Measurements from ENCODE around the gene ORAI2.

The ORAI2 gene

DNA sequence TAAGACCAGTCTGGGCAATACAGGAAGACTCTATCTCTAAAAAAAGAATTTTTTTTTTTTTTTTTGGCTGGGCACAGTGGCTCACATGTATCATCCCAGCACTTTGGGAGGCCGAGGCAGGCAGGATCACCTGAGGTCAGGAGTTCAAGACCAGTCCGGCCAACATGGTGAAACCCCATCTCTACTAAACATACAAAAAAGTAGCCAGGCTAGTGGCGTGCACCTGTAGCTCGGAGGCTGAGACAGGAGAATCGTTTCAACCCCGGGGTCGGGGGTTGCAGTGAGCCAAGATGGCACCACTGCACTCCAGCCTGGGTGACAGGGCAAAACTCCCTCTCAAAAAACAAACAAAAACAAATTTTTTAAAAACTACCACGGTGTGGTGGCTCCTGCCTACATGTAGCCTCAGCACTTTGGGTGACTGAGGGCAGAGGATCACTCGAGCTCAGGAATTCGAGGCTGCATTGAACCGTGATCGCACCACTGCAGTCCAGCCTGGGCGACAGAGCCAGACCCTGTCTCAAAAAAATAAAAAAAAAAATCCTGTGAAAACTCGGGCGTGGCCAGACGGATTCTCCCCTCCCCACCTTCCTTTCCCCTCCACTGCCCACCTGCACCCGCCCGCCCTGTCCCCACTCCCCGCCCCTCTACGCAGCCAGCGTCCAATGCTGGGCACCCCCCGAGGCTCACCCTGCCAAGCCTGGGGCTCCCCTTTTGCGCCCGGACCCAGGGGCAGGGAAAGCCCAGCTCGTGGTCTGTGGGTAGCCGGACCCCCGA, 745 bp upstream of the ORAI2 start:
- TF ChIP-seq POLR2AphosphoS5 (IDR thresholded peaks at IDR 0.05; ENCODE audit: low read depth, low read length) (no peak), FOXP2 (optimal IDR thresholded peaks at IDR 0.05; ENCODE audit: borderline replicate concordance, extremely low read depth, extremely low read length, insufficient read depth) (no peak), SIN3A (IDR thresholded peaks at IDR 0.05; ENCODE audit: borderline replicate concordance, insufficient read depth, low read length) (no peak)

GRCh38 chr7:102434039-102434486, 688 bp downstream of the ORAI2 start:
- TF ChIP-seq TAF1 (IDR thresholded peaks at IDR 0.05; ENCODE audit: borderline replicate concordance, insufficient read depth, low read length) (no peak), POLR2AphosphoS5 (IDR thresholded peaks at IDR 0.05; ENCODE audit: low read depth, low read length) (no peak), FOXP2 (optimal IDR thresholded peaks at IDR 0.05; ENCODE audit: borderline replicate concordance, extremely low read depth, extremely low read length, insufficient read depth) (no peak), SIN3A (IDR thresholded peaks at IDR 0.05; ENCODE audit: borderline replicate concordance, insufficient read depth, low read length) (no peak)
- TF ChIP-seq, protein P1, sequence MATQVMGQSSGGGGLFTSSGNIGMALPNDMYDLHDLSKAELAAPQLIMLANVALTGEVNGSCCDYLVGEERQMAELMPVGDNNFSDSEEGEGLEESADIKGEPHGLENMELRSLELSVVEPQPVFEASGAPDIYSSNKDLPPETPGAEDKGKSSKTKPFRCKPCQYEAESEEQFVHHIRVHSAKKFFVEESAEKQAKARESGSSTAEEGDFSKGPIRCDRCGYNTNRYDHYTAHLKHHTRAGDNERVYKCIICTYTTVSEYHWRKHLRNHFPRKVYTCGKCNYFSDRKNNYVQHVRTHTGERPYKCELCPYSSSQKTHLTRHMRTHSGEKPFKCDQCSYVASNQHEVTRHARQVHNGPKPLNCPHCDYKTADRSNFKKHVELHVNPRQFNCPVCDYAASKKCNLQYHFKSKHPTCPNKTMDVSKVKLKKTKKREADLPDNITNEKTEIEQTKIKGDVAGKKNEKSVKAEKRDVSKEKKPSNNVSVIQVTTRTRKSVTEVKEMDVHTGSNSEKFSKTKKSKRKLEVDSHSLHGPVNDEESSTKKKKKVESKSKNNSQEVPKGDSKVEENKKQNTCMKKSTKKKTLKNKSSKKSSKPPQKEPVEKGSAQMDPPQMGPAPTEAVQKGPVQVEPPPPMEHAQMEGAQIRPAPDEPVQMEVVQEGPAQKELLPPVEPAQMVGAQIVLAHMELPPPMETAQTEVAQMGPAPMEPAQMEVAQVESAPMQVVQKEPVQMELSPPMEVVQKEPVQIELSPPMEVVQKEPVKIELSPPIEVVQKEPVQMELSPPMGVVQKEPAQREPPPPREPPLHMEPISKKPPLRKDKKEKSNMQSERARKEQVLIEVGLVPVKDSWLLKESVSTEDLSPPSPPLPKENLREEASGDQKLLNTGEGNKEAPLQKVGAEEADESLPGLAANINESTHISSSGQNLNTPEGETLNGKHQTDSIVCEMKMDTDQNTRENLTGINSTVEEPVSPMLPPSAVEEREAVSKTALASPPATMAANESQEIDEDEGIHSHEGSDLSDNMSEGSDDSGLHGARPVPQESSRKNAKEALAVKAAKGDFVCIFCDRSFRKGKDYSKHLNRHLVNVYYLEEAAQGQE (IDR thresholded peaks at IDR 0.05; ENCODE audit: insufficient read depth in 1 of 2, low read depth in 2 of 2, low read length in 2 of 2) = no peak

- TF ChIP-seq SIN3A (IDR thresholded peaks at IDR 0.05; ENCODE audit: borderline replicate concordance, insufficient read depth, low read length) (no peak), FOXP2 (optimal IDR thresholded peaks at IDR 0.05; ENCODE audit: borderline replicate concordance, extremely low read depth, extremely low read length, insufficient read depth) (no peak), TAF1 (IDR thresholded peaks at IDR 0.05; ENCODE audit: borderline replicate concordance, insufficient read depth, low read length) (no peak), POLR2AphosphoS5 (IDR thresholded peaks at IDR 0.05; ENCODE audit: low read depth, low read length) (no peak)
- TF ChIP-seq, protein P1 (IDR thresholded peaks at IDR 0.05; ENCODE audit: insufficient read depth in 1 of 2, low read depth in 2 of 2, low read length in 2 of 2) = no peak
Observed at GRCh38 chr7:102436118-102436517, 2.7 kb downstream of the ORAI2 start.

DNA sequence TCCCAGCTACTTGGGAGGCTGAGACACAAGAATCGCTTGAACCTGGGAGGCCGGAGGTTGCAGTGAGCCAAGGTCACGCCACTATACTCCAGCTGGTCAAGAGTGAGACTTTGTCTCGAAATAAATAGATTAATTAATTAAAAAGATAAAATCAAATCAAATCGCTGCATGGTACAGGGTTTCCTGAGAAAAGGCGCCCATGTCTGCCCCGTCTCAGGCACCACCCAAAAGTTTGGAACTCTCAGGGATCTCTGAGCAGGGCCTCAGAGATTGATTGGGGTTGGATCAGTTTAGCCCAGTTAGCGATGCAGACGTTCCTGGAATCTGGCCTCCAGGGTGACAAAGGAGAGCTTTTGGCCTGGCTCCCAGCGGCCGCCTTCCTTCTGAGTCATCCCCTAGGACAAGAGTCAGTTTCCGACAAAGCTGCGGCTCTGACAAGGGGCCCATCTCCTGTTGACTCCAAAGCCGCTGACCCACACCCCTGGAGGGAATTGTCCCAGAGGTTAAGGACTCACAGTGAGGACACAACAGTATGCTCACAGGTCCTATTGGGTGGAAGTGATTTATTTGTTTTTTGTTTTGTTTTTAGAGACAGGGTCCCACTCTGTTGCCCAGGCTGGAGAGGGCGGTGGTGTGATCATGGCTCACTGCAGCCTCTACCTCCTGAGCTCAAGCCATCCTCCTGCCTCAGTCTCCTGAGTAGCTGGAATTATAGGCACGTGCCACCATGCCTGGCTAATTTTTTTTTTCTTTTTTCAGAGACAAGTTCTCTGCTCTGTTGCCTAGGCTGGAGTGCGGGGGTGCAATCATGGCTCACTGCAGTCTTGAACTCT, 6.8 kb downstream of the ORAI2 start:
- no peak for TF ChIP-seq TAF1 (IDR thresholded peaks at IDR 0.05; ENCODE audit: borderline replicate concordance, insufficient read depth, low read length)
- TF ChIP-seq SIN3A (IDR thresholded peaks at IDR 0.05; ENCODE audit: borderline replicate concordance, insufficient read depth, low read length) = no peak
- TF ChIP-seq FOXP2 (optimal IDR thresholded peaks at IDR 0.05; ENCODE audit: borderline replicate concordance, extremely low read depth, extremely low read length, insufficient read depth) = peak; percentile 70
- no peak for TF ChIP-seq POLR2AphosphoS5 (IDR thresholded peaks at IDR 0.05; ENCODE audit: low read depth, low read length)
- TF ChIP-seq, protein P1 (IDR thresholded peaks at IDR 0.05; ENCODE audit: insufficient read depth in 1 of 2, low read depth in 2 of 2, low read length in 2 of 2) = no peak

DNA sequence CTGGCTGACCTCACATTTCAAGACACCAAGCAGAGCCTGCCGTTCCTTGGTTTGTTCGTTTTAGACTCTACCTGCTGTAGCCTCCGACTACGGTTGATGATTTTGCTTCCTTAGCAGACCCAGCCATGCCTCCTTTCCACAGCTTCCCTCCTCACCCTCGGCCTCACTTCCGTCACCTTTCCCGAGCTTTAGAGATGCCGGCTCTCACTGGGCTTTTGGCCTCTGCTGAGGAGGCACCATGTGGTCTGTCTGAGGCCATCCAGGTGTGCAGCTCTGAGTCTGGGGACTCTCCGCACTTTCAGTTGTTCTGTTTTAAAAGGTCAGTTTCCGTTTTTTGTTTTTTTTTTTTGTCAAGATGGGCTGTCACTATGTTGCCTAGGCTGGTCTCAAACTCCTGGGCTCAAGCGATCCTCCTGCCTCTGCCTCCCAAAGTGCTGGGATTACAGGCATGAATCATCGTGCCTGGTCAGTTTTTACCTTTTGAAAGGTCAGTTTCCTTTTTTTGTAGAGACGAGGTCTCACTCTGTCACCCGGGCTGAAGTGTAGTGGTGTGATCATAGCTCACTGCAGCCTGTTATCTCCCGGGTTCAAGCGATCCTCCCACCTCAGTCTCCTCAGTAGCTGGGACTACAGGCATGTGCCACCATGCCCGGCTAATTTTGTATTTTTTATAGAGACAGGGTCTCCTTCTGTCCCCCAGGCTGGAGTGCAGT, 11.7 kb downstream of the ORAI2 start:
- TF ChIP-seq TAF1 (IDR thresholded peaks at IDR 0.05; ENCODE audit: borderline replicate concordance, insufficient read depth, low read length) (no peak), FOXP2 (optimal IDR thresholded peaks at IDR 0.05; ENCODE audit: borderline replicate concordance, extremely low read depth, extremely low read length, insufficient read depth) (no peak), SIN3A (IDR thresholded peaks at IDR 0.05; ENCODE audit: borderline replicate concordance, insufficient read depth, low read length) (no peak), POLR2AphosphoS5 (IDR thresholded peaks at IDR 0.05; ENCODE audit: low read depth, low read length) (no peak)
- TF ChIP-seq, protein P1 (IDR thresholded peaks at IDR 0.05; ENCODE audit: insufficient read depth in 1 of 2, low read depth in 2 of 2, low read length in 2 of 2) = no peak
